OCI-LY1 (cell line): ENCODE data around the gene RBSN.
"Not testable (repeated sequence)": the region's sequence is repeated elsewhere in the genome, so short reads cannot be mapped to it uniquely, and the experiment has no call there.

Experiments used
- H2AFZ ChIP-seq: fragments of 200-600 bp; sonication (generic), shearing (Covaris generic); 2 replicates; pipeline ENCODE4 v1.6.0; 2014; ENCODE audit warnings: antibody characterized with exemption, mild to moderate bottlenecking, low read length
- H3F3A ChIP-seq: fragments of 200-600 bp; sonication (generic), shearing (Covaris generic); 2 replicates; pipeline ENCODE4 v1.6.0; 2014; ENCODE audit warnings: mild to moderate bottlenecking, antibody characterized with exemption, low read length, moderate library complexity; ENCODE audit not compliant: insufficient read depth
- H3K27ac ChIP-seq: fragments of 200-600 bp; sonication (generic); 2 replicates; pipeline ENCODE4 v1.5.1; 2014; ENCODE audit warnings: low read length, mixed run types, mild to moderate bottlenecking, low read depth; ENCODE audit not compliant: poor library complexity, severe bottlenecking
- H3K27me3 ChIP-seq: fragments of 200-600 bp; sonication (generic); 2 replicates; pipeline ENCODE4 v1.6.0; 2014; ENCODE audit warnings: antibody characterized with exemption, mild to moderate bottlenecking, low read length, moderate library complexity; ENCODE audit not compliant: insufficient read depth
- H3K36me3 ChIP-seq: fragments of 200-600 bp; sonication (generic); 2 replicates; pipeline ENCODE4 v1.6.1; 2014; ENCODE audit warnings: mild to moderate bottlenecking, antibody characterized with exemption, low read length, moderate library complexity, mixed read lengths; ENCODE audit not compliant: insufficient read depth
- H3K4me1 ChIP-seq: fragments of 200-600 bp; sonication (generic); 2 replicates; pipeline ENCODE4 v1.5.1; 2014; ENCODE audit warnings: mild to moderate bottlenecking, low read length, moderate library complexity; ENCODE audit not compliant: insufficient read depth, severe bottlenecking
- H3K4me2 ChIP-seq: fragments of 200-600 bp; sonication (generic), shearing (Covaris generic); 2 replicates; pipeline ENCODE4 v1.6.1; 2014; ENCODE audit warnings: low read length
- H3K4me3 ChIP-seq: fragments of 200-600 bp; sonication (generic); 2 replicates; pipeline ENCODE4 v1.5.1; 2014; ENCODE audit warnings: low read length, low read depth, mild to moderate bottlenecking, mixed read lengths; ENCODE audit not compliant: poor library complexity, severe bottlenecking
- H3K79me2 ChIP-seq: fragments of 200-600 bp; shearing (Covaris generic); 2 replicates; pipeline ENCODE4 v1.6.1; 2016; ENCODE audit warnings: mixed run types, low read length, mixed read lengths; ENCODE audit not compliant: insufficient read depth
- H3K9ac ChIP-seq: fragments of 200-600 bp; sonication (generic), shearing (Covaris generic); 2 replicates; pipeline ENCODE4 v1.6.1; 2014; ENCODE audit warnings: mild to moderate bottlenecking, low read length, mixed read lengths
- H3K9me2 ChIP-seq: fragments of 200-600 bp; sonication (generic), shearing (Covaris generic); 2 replicates; pipeline ENCODE4 v1.6.1; 2014; ENCODE audit warnings: low read depth, mild to moderate bottlenecking, low read length, mixed read lengths
- H3K9me3 ChIP-seq: fragments of 200-600 bp; shearing (Covaris generic); 2 replicates; pipeline ENCODE4 v1.6.1; 2014; ENCODE audit warnings: low read length, mixed read lengths
- H4K20me1 ChIP-seq: fragments of 200-600 bp; sonication (generic), shearing (Covaris generic); 2 replicates; pipeline ENCODE4 v1.6.0; 2016; ENCODE audit warnings: mild to moderate bottlenecking, low read length; ENCODE audit not compliant: insufficient read depth
- CTCF ChIP-seq: fragments of 200-600 bp; sonication (generic), shearing (Covaris generic); IDR thresholded peaks from 2 replicates; pipeline ENCODE4 v1.5.1; 2017; ENCODE audit warnings: mild to moderate bottlenecking, antibody characterized with exemption, low read length, moderate library complexity, mixed read lengths
- EZH2 ChIP-seq: fragments of 200-600 bp; sonication (generic), shearing (Covaris generic); IDR thresholded peaks from 2 replicates; pipeline ENCODE4 v1.8.0; 2017; ENCODE audit warnings: borderline replicate concordance, mixed run types, mild to moderate bottlenecking, antibody characterized with exemption, low read length, moderate library complexity, mixed read lengths

RBSN gene

GRCh38 chr3:15098503-15099363 is at the start of gene RBSN:
Gene RBSN, minus strand, starts transcription at chr3:15099148. Its CDS starts 3,028 bp downstream, at chr3:15096120.
- H3K79me2 ChIP-seq: peaks cover 3% of the 10 kb centered on the region; the same call in 1 of the 2 replicates
- H3F3A ChIP-seq: no peaks in the 10 kb centered on the region
- peak within 1 kb of the TSS; percentile 24 for H3K27ac ChIP-seq
- H3K4me2 ChIP-seq: peak within 1 kb of the TSS; percentile 71
- no peaks in the 10 kb centered on the region for H3K9me2 ChIP-seq
- no peaks in the 10 kb centered on the region for H3K9me3 ChIP-seq
- 0 out of 2 replicates have a peak within 1 kb of the TSS, but pooled peaks have one; percentile 11 for H2AFZ ChIP-seq
- H3K4me1 ChIP-seq: peaks cover 17% of the 10 kb centered on the region
- peak within 1 kb of the TSS; percentile 66 for H3K9ac ChIP-seq
- TF ChIP-seq CTCF: no peak
- TF ChIP-seq EZH2: no peak
- peak within 1 kb of the TSS; percentile 73 for H3K4me3 ChIP-seq
- H3K27me3 ChIP-seq: no peaks in the 10 kb centered on the region
- H3K36me3 ChIP-seq: peaks cover 28% of the 10 kb centered on the region; the same call in 1 of the 2 replicates
- no peaks in the 10 kb centered on the region for H4K20me1 ChIP-seq

- no peaks in the 10 kb centered on the region for H3K9me3 ChIP-seq
- no peak overlapping the region for H3K9ac ChIP-seq
- H3F3A ChIP-seq: no peaks in the 10 kb centered on the region
- no peak overlapping the region for H3K4me2 ChIP-seq
- H3K4me3 ChIP-seq: no peak overlapping the region
- TF ChIP-seq EZH2: no peak
- no peak for TF ChIP-seq CTCF
- H3K27ac ChIP-seq: no peak overlapping the region
- H3K27me3 ChIP-seq: no peaks in the 10 kb centered on the region
- H3K9me2 ChIP-seq: no peaks in the 10 kb centered on the region
- H3K4me1 ChIP-seq: no peaks in the 10 kb centered on the region
- H3K36me3 ChIP-seq: no peaks in the 10 kb centered on the region
- no peak overlapping the region for H2AFZ ChIP-seq
- no peaks in the 10 kb centered on the region for H4K20me1 ChIP-seq
- no peaks in the 10 kb centered on the region for H3K79me2 ChIP-seq
Observed at GRCh38 chr3:15148614-15149013, 49.7 kb upstream of the RBSN start.

- not testable (repeated sequence) for H3K4me3 ChIP-seq, H3K4me2 ChIP-seq, H4K20me1 ChIP-seq, H3F3A ChIP-seq, H3K27me3 ChIP-seq, H3K27ac ChIP-seq, H3K4me1 ChIP-seq, H3K36me3 ChIP-seq, H3K9me2 ChIP-seq, H2AFZ ChIP-seq, H3K79me2 ChIP-seq, H3K9ac ChIP-seq, H3K9me3 ChIP-seq
Observed at GRCh38 chr3:15136885-15137284, 37.9 kb upstream of the RBSN start.

GRCh38 chr3:15134968-15135367 is 36.0 kb upstream of the RBSN start:
- not testable (repeated sequence) for H2AFZ ChIP-seq, H3F3A ChIP-seq, H3K4me3 ChIP-seq, H3K27ac ChIP-seq, H3K9ac ChIP-seq, H3K27me3 ChIP-seq, H3K9me2 ChIP-seq, H4K20me1 ChIP-seq, H3K4me1 ChIP-seq, H3K4me2 ChIP-seq, H3K36me3 ChIP-seq, H3K79me2 ChIP-seq, H3K9me3 ChIP-seq

GRCh38 chr3:15128403-15128802 is 29.5 kb upstream of the RBSN start:
- not testable (repeated sequence) for H3K9me3 ChIP-seq, H4K20me1 ChIP-seq, H2AFZ ChIP-seq, H3K4me2 ChIP-seq, H3K9me2 ChIP-seq, H3K4me1 ChIP-seq, H3K36me3 ChIP-seq, H3K9ac ChIP-seq, H3F3A ChIP-seq, H3K4me3 ChIP-seq, H3K27ac ChIP-seq, H3K27me3 ChIP-seq, H3K79me2 ChIP-seq

GRCh38 chr3:15126975-15127374 is 28.0 kb upstream of the RBSN start:
- H2AFZ ChIP-seq, H3K4me1 ChIP-seq, H3K9ac ChIP-seq, H3F3A ChIP-seq, H3K4me3 ChIP-seq, H3K27ac ChIP-seq, H3K79me2 ChIP-seq, H4K20me1 ChIP-seq, H3K4me2 ChIP-seq, H3K36me3 ChIP-seq, H3K27me3 ChIP-seq, H3K9me2 ChIP-seq, H3K9me3 ChIP-seq: not testable (repeated sequence)
